ENCODE results near the gene SSBP3. TPM values are rescaled to one million over a fixed set of nuclear protein-coding genes. Genes with fewer than 3 reads are reported as not detected.

SSBP3 gene
- total RNA-seq, 1 experiment from 2014 or later, result 15.0 TPM

DNA sequence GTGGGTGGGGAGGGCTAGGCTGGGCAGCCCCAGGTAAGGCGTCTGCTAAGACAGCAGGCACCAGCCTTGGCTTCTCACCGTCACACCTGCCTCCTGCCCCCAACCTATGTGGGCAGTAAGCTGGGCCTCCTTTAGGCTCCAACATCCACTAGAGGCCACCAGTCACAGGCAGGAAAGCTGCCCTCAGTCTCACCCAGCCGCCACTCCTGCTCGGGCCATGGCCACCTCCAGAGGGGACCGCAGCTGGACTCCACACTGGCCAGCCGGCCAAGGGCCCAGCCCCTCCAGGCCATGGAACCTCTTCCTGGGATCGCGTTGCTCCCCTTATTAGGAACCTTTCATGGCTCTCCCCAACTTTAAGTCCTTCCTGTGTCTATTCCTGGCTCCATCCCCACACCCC lies 131.7 kb downstream of the SSBP3 start:
- POLR2A ChIA-PET (ENCODE audit: unreplicated experiment), result no interaction called here
- no peak overlapping the region for H2AFZ ChIP-seq (ENCODE audit: low read length)
- TF ChIP-seq EZH2 (IDR thresholded peaks at IDR 0.05; ENCODE audit: low read length, unreplicated experiment) (no peak), EZH2phosphoT487 (IDR thresholded peaks at IDR 0.05; ENCODE audit: borderline replicate concordance, low read length) (no peak), CTCF (conservative IDR thresholded peaks at IDR 0.05; ENCODE audit: low read depth, low read length) (no peak)
- CTCF ChIA-PET, result interaction anchor here (0.5 to 0.9 kb wide), 4 partner anchors 47 to 414 kb away, joined by 3 to 16 read pairs (median 5); no protein-coding TSS in a partner anchor
- intact Hi-C loops (cut with micrococcal nuclease), result no loop called here
- DNase-seq (no peak), ATAC-seq (no peak)
- no peak overlapping the region for H3K4me3 ChIP-seq (ENCODE audit: low read length)
- no peak overlapping the region for H3K27ac ChIP-seq (ENCODE audit: low read length)
- no peaks in the 10 kb centered on the region for H3K4me1 ChIP-seq (ENCODE audit: insufficient read depth, low read length)
- H3K36me3 ChIP-seq (ENCODE audit: low read depth, low read length), result no peaks in the 10 kb centered on the region
- BruUV-seq (replicated peaks), result no TSS peak
- H3K27me3 ChIP-seq (ENCODE audit: low read length), result no peaks in the 10 kb centered on the region
- H3K9me3 ChIP-seq (ENCODE audit: low read length), result no peaks in the 10 kb centered on the region
- no peak overlapping the region for H3K4me2 ChIP-seq (ENCODE audit: low read length)
- no peak overlapping the region for H3K9ac ChIP-seq (ENCODE audit: low read length)
- H4K20me1 ChIP-seq (ENCODE audit: low read length), result no peaks in the 10 kb centered on the region
- H3K9me2 ChIP-seq (replicated peaks; ENCODE audit: low read length), result no peaks in the 10 kb centered on the region
- H3F3A ChIP-seq (ENCODE audit: low read length, unreplicated experiment), result no peaks in the 10 kb centered on the region
- no peaks in the 10 kb centered on the region for H3K79me2 ChIP-seq (ENCODE audit: low read length)

DNA sequence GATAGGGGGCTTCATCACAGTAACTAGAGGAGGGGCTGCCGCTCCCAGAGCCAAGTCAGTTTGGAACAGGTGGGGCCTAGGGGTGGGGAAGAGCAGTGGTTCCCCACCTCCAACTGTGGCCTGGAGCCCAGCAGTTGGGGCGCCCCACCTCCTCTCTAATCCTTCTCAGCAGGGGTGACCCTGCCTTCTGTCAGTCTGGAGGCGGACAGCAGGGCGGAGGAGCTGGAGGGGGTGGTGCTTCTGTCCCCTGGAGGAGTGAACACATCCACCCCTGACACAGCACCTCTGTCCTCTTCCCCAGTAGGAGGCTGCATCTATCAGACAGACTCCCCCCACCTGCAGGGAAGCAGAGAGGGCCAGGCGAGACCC lies 132.4 kb downstream of the SSBP3 start:
- Histone ChIP-seq H3K79me2 (ENCODE audit: low read length) (no peaks in the 10 kb centered on the region), H3K9me3 (ENCODE audit: low read length) (no peaks in the 10 kb centered on the region), H3K4me1 (ENCODE audit: insufficient read depth, low read length) (no peaks in the 10 kb centered on the region), H3K4me3 (ENCODE audit: low read length) (no peak overlapping the region), H3K9me2 (replicated peaks; ENCODE audit: low read length) (no peaks in the 10 kb centered on the region), H3F3A (ENCODE audit: low read length, unreplicated experiment) (no peaks in the 10 kb centered on the region), H3K4me2 (ENCODE audit: low read length) (no peak overlapping the region), H3K36me3 (ENCODE audit: low read depth, low read length) (no peaks in the 10 kb centered on the region), H2AFZ (ENCODE audit: low read length) (no peak overlapping the region), H3K9ac (ENCODE audit: low read length) (no peak overlapping the region), H3K27ac (ENCODE audit: low read length) (no peak overlapping the region), H3K27me3 (ENCODE audit: low read length) (no peaks in the 10 kb centered on the region), H4K20me1 (ENCODE audit: low read length) (no peaks in the 10 kb centered on the region)
- CTCF ChIA-PET, result no interaction called here
- no TSS peak for BruUV-seq (replicated peaks)
- intact Hi-C loops (cut with micrococcal nuclease), result no loop called here
- no peak for TF ChIP-seq EZH2phosphoT487 (IDR thresholded peaks at IDR 0.05; ENCODE audit: borderline replicate concordance, low read length)
- TF ChIP-seq CTCF (conservative IDR thresholded peaks at IDR 0.05; ENCODE audit: low read depth, low read length), result no peak
- no peak for TF ChIP-seq EZH2 (IDR thresholded peaks at IDR 0.05; ENCODE audit: low read length, unreplicated experiment)
- POLR2A ChIA-PET (ENCODE audit: unreplicated experiment), result no interaction called here
- ATAC-seq, result no peak
- no peak for DNase-seq

- Histone ChIP-seq H4K20me1 (ENCODE audit: low read length) (no peaks in the 10 kb centered on the region), H3K4me2 (ENCODE audit: low read length) (no peak overlapping the region), H3K4me1 (ENCODE audit: insufficient read depth, low read length) (no peaks in the 10 kb centered on the region), H3K9me3 (ENCODE audit: low read length) (no peaks in the 10 kb centered on the region), H3K4me3 (ENCODE audit: low read length) (no peak overlapping the region), H3K79me2 (ENCODE audit: low read length) (no peaks in the 10 kb centered on the region), H3K36me3 (ENCODE audit: low read depth, low read length) (no peaks in the 10 kb centered on the region), H3F3A (ENCODE audit: low read length, unreplicated experiment) (no peaks in the 10 kb centered on the region), H3K27me3 (ENCODE audit: low read length) (no peaks in the 10 kb centered on the region), H3K27ac (ENCODE audit: low read length) (no peak overlapping the region), H2AFZ (ENCODE audit: low read length) (no peak overlapping the region), H3K9me2 (replicated peaks; ENCODE audit: low read length) (no peaks in the 10 kb centered on the region), H3K9ac (ENCODE audit: low read length) (no peak overlapping the region)
- DNase-seq (no peak), ATAC-seq (no peak)
- intact Hi-C loops (cut with micrococcal nuclease), result no loop called here
- ChIA-PET POLR2A (ENCODE audit: unreplicated experiment) (no interaction called here), CTCF (no interaction called here)
- no peak for TF ChIP-seq EZH2 (IDR thresholded peaks at IDR 0.05; ENCODE audit: low read length, unreplicated experiment)
- no peak for TF ChIP-seq CTCF (conservative IDR thresholded peaks at IDR 0.05; ENCODE audit: low read depth, low read length)
- TF ChIP-seq EZH2phosphoT487 (IDR thresholded peaks at IDR 0.05; ENCODE audit: borderline replicate concordance, low read length), result no peak
- no TSS peak for BruUV-seq (replicated peaks)
These were observed 133.0 kb downstream of the SSBP3 start for GRCh38 chr1:54273092-54273794.
